ENCODE data around the gene LYPLAL1.

GRCh38 chr1:219160967-219161366 lies 12.7 kb upstream of the LYPLAL1 start:
- TF ChIP-seq, protein P1, sequence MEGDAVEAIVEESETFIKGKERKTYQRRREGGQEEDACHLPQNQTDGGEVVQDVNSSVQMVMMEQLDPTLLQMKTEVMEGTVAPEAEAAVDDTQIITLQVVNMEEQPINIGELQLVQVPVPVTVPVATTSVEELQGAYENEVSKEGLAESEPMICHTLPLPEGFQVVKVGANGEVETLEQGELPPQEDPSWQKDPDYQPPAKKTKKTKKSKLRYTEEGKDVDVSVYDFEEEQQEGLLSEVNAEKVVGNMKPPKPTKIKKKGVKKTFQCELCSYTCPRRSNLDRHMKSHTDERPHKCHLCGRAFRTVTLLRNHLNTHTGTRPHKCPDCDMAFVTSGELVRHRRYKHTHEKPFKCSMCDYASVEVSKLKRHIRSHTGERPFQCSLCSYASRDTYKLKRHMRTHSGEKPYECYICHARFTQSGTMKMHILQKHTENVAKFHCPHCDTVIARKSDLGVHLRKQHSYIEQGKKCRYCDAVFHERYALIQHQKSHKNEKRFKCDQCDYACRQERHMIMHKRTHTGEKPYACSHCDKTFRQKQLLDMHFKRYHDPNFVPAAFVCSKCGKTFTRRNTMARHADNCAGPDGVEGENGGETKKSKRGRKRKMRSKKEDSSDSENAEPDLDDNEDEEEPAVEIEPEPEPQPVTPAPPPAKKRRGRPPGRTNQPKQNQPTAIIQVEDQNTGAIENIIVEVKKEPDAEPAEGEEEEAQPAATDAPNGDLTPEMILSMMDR (conservative IDR thresholded peaks at IDR 0.05 in 1 of 2, IDR thresholded peaks at IDR 0.05 in 1 of 2; ENCODE audit: extremely low read depth in 1 of 2, insufficient read depth in 1 of 2, low read depth in 1 of 2, low read length in 2 of 2), result no peak
- no peak for TF ChIP-seq EZH2 (IDR thresholded peaks at IDR 0.05; ENCODE audit: borderline replicate concordance, low read length)

Measured in mammary epithelial cell (primary cell).